PFSK-1 (cell line): Measurements from ENCODE around the gene FAM210B.

Source experiments
- FOXP2 ChIP-seq: optimal IDR thresholded peaks from 2 replicates; pipeline ENCODE3; 2011; ENCODE audit warnings: borderline replicate concordance, control low read depth, inconsistent platforms; ENCODE audit not compliant: insufficient read depth; ENCODE audit errors: extremely low read length, extremely low read depth
- POLR2AphosphoS5 ChIP-seq: IDR thresholded peaks from 2 replicates; pipeline ENCODE4 v1.6.1; 2012; ENCODE audit warnings: low read depth, mild to moderate bottlenecking, control low read depth, low read length, moderate library complexity
- REST ChIP-seq, 2 experiments: IDR thresholded peaks; 2 replicates each; pipeline versions ENCODE4 v1.6.1 to v1.8.0; 2011 to 2012; ENCODE audit warnings: low read depth in 2 of 2, low read length in 2 of 2, control low read depth in 1 of 2, inconsistent platforms in 1 of 2, mild to moderate bottlenecking in 1 of 2, moderate library complexity in 1 of 2; ENCODE audit not compliant: insufficient read depth in 1 of 2
- SIN3A ChIP-seq: IDR thresholded peaks from 2 replicates; pipeline ENCODE4 v1.6.1; 2012; ENCODE audit warnings: mild to moderate bottlenecking, low read length, moderate library complexity, borderline replicate concordance; ENCODE audit not compliant: insufficient read depth
- TAF1 ChIP-seq: IDR thresholded peaks from 2 replicates; pipeline ENCODE4 v1.6.1; 2012; ENCODE audit warnings: low read length, control low read depth, borderline replicate concordance; ENCODE audit not compliant: insufficient read depth

GRCh38 chr20:56388882-56389281, 30.1 kb downstream of the FAM210B start:
- TF ChIP-seq SIN3A, result no peak
- TF ChIP-seq TAF1, result no peak
- no peak for TF ChIP-seq POLR2AphosphoS5
- no peak for TF ChIP-seq REST (IDR thresholded peaks at IDR 0.05; ENCODE audit: insufficient read depth in 1 of 2, low read depth in 2 of 2, low read length in 2 of 2)
- TF ChIP-seq FOXP2, result no peak
